GM12878 (cell line): Measurements from ENCODE around the gene DDR2. TPM values are rescaled to one million over a fixed set of nuclear protein-coding genes. Genes with fewer than 3 reads are reported as not detected.

Source experiments
- ATAC-seq: fragments of 200-7000 bp; cut with Tn5 transposase; 3 replicates; pipeline ENCODE4 v1.9.1; 2020; ENCODE audit warnings: mild to moderate bottlenecking, moderate library complexity
- BruUV-seq: library from RNA; stranded (reverse); fragments of 400-500 nt; replicated peaks from 2 replicates; lab custom pipeline; 2021; lab: Mats Ljungman, UMichigan
- CTCF ChIA-PET: fragments of 300-600 bp; sonication (Branson Sonifier 250); formaldehyde crosslinking; extraction: SDS; loops from one replicate; lab custom pipeline; 2021; ENCODE audit warnings: inconsistent platforms; lab: Yijun Ruan, JAX
- POLR2A ChIA-PET: fragments of 350-600 bp; formaldehyde crosslinking; extraction: SDS; loops from one replicate; lab custom pipeline; 2021; ENCODE audit warnings: inconsistent platforms; lab: Charles Lee
- RAD21 ChIA-PET: fragments of 300-600 bp; sonication (Branson Sonifier 250); formaldehyde crosslinking; loops from one replicate; lab custom pipeline; 2023; ENCODE audit warnings: antibody characterized with exemption; ENCODE audit not compliant: unreplicated experiment; lab: Charles Lee
- SMC1A ChIA-PET: fragments of 300-600 bp; sonication (Branson Sonifier 250); formaldehyde crosslinking; loops from one replicate; lab custom pipeline; 2023; ENCODE audit not compliant: unreplicated experiment, uncharacterized antibody; lab: Charles Lee
- DNase-seq: peaks from one replicate; pipeline ENCODE4 v3.0.0-alpha.2; 2011; ENCODE audit warnings: low read depth, low spot score
- FAIRE-seq: peaks from 3 replicates; lab custom pipeline; 2011; peaks lifted over from hg19 to GRCh38; lab: Jason Lieb, UNC
- H2AFZ ChIP-seq: 2 replicates; pipeline ENCODE4 v1.6.0; 2011; ENCODE audit warnings: low read depth, low read length, control low read depth; ENCODE audit not compliant: control insufficient read depth
- H3K27ac ChIP-seq: 2 replicates; pipeline ENCODE4 v1.5.1; 2011; ENCODE audit warnings: control low read depth; ENCODE audit not compliant: control insufficient read depth, insufficient read depth
- H3K27me3 ChIP-seq, 2 experiments: replicated peaks in 1 of 2; 2 replicates each; pipeline versions ENCODE4 v1.6.0 to v1.6.1; 2011; ENCODE audit warnings: low read length in 1 of 2; ENCODE audit not compliant: control insufficient read depth in 2 of 2, insufficient read depth in 2 of 2
- H3K36me3 ChIP-seq, 2 experiments: 2 replicates each; pipeline ENCODE4 v1.5.1; 2011; ENCODE audit warnings: low read length in 1 of 2; ENCODE audit not compliant: control insufficient read depth in 2 of 2, insufficient read depth in 2 of 2
- H3K4me1 ChIP-seq: 2 replicates; pipeline ENCODE4 v1.6.1; 2011; ENCODE audit warnings: mild to moderate bottlenecking, low read length, moderate library complexity, mixed read lengths; ENCODE audit not compliant: control insufficient read depth, insufficient read depth
- H3K4me2 ChIP-seq: 2 replicates; pipeline ENCODE4 v1.6.0; 2011; ENCODE audit warnings: control low read depth; ENCODE audit not compliant: control insufficient read depth, insufficient read depth
- H3K4me3 ChIP-seq: fragments of 200-600 bp; sonication (generic); 2 replicates; pipeline ENCODE4 v1.5.1; 2016
- H3K79me2 ChIP-seq: 2 replicates; pipeline ENCODE4 v1.6.0; 2011; ENCODE audit warnings: low read length; ENCODE audit not compliant: control insufficient read depth, insufficient read depth
- H3K9ac ChIP-seq: 2 replicates; pipeline ENCODE4 v1.8.0; 2011; ENCODE audit warnings: low read length, control low read depth, mixed read lengths; ENCODE audit not compliant: control insufficient read depth, insufficient read depth
- H3K9me3 ChIP-seq: replicated peaks from 3 replicates; pipeline ENCODE4 v1.5.1; 2011; ENCODE audit warnings: mild to moderate bottlenecking, low read length; ENCODE audit not compliant: control insufficient read depth, insufficient read depth
- H4K20me1 ChIP-seq: 2 replicates; pipeline ENCODE4 v1.6.0; 2011; ENCODE audit not compliant: control insufficient read depth, insufficient read depth
- KDM1A ChIP-seq: fragments of 200-600 bp; sonication (generic); IDR thresholded peaks from 2 replicates; pipeline ENCODE4 v1.6.1; 2016; ENCODE audit warnings: borderline replicate concordance
- MXI1 ChIP-seq: fragments of 150-350 bp; IDR thresholded peaks from 2 replicates; pipeline ENCODE4 v1.6.1; 2011; ENCODE audit warnings: low read depth, mild to moderate bottlenecking, inconsistent platforms, low read length, improper control_type of control experiment
- MYB ChIP-seq: fragments of 150-350 bp; IDR thresholded peaks from 2 replicates; pipeline ENCODE4 v1.6.1; 2014; ENCODE audit warnings: mild to moderate bottlenecking, low read depth, low read length, borderline replicate concordance
- NBN ChIP-seq: fragments of 450-650 bp; IDR thresholded peaks from 2 replicates; pipeline ENCODE4 v1.6.1; 2016
- RAD51 ChIP-seq: fragments of 450-650 bp; IDR thresholded peaks from 2 replicates; pipeline ENCODE4 v1.6.1; 2016; ENCODE audit warnings: moderate library complexity, mild to moderate bottlenecking, inconsistent platforms
- RCOR1 ChIP-seq: conservative IDR thresholded peaks from 2 replicates; pipeline ENCODE4 v1.6.1; 2012; ENCODE audit warnings: low read depth, low read length, improper control_type of control experiment
- RELA ChIP-seq: fragments of 450-650 bp; IDR thresholded peaks from 2 replicates; pipeline ENCODE4 v1.8.0; 2014; ENCODE audit warnings: borderline replicate concordance; ENCODE audit not compliant: partially characterized antibody
- SIX5 ChIP-seq: IDR thresholded peaks from 2 replicates; pipeline ENCODE4 v1.6.1; 2011; ENCODE audit warnings: mild to moderate bottlenecking, low read depth, low read length, moderate library complexity; ENCODE audit not compliant: severe bottlenecking
- STAT3 ChIP-seq: IDR thresholded peaks from 2 replicates; pipeline ENCODE4 v1.6.1; 2011; ENCODE audit warnings: low read depth, low read length, improper control_type of control experiment
- TAF1 ChIP-seq: IDR thresholded peaks from 2 replicates; pipeline ENCODE4 v1.6.1; 2011; ENCODE audit warnings: mild to moderate bottlenecking, low read depth, low read length, borderline replicate concordance
- YY1 ChIP-seq: IDR thresholded peaks from 2 replicates; pipeline ENCODE4 v1.6.1; 2011; ENCODE audit warnings: low read depth, mild to moderate bottlenecking, low read length
- ZZZ3 ChIP-seq: IDR thresholded peaks from 2 replicates; pipeline ENCODE4 v1.6.1; 2011; ENCODE audit warnings: low read depth; ENCODE audit not compliant: control insufficient read depth, insufficient read length
- WGBS: methylation state at CpG from one replicate; pipeline ENCODE4 v1.1.6; 2016; ENCODE audit warnings: low lambda C conversion rate; ENCODE audit not compliant: insufficient replicate concordance, insufficient coverage; ENCODE audit errors: missing lambda C conversion rate; 5-methylcytosine and 5-hydroxymethylcytosine counted together
- in situ Hi-C: fragments of 300-500 bp; cut with MboI; formaldehyde crosslinking; loops from 9 replicates; pipeline ENCODE4 v1.14.3; 2018; ENCODE audit warnings: mixed read lengths
- intact Hi-C: fragments of 100-400 bp; cut with micrococcal nuclease; formaldehyde crosslinking; loops from one replicate; pipeline ENCODE4 v1.14.2; 2022; ENCODE audit not compliant: unreplicated experiment
- polyA plus RNA-seq, 11 experiments: library from polyadenylated mRNA; depleted of rRNA in 4 of 11; unstranded in 6 of 11; stranded (reverse) in 5 of 11; fragments of >200 nt; fragmentation: Nextera tagmentation in 4 of 11; fragmentation: Illumina TruSeq in 1 of 11; extraction: Ambion mirVana in 4 of 11; extraction: Trizol in 1 of 11; gene quantifications; 1 replicate in 1 of 11; 2 replicates in 10 of 11; pipeline versions ENCODE4 v1.2.1 to v1.2.3, GENCODE V29; 2011 to 2016; ENCODE audit warnings: inconsistent platforms in 2 of 11, missing spikeins in 2 of 11, low read depth in 1 of 11
- total RNA-seq, 4 experiments: library from RNA; depleted of rRNA in 3 of 4; stranded (reverse); fragments of >200 nt in 3 of 4; fragmentation: Illumina TruSeq in 1 of 4; extraction: Trizol in 1 of 4; gene quantifications; 2 replicates each; pipeline versions ENCODE4 v1.2.1 to v1.2.3, GENCODE V29; 2013 to 2021
- TF ChIP-seq, protein P1 (sequence below): fragments of 450-650 bp; formaldehyde crosslinking; IDR thresholded peaks from 2 replicates; pipeline ENCODE4 v1.4.0; 2022; ENCODE audit warnings: mild to moderate bottlenecking, moderate library complexity
- TF ChIP-seq, protein P2 (sequence below): fragments of 450-650 bp; IDR thresholded peaks from 2 replicates; pipeline ENCODE4 v1.6.1; 2016; ENCODE audit warnings: mild to moderate bottlenecking

The DDR2 gene
- total and polyA plus RNA-seq, 10 of the 15 experiments (the other 5 are each of a cell fraction or from before 2014, with no cell fraction given): 1.9 to 8.8 (median 5.5) TPM

DNA sequence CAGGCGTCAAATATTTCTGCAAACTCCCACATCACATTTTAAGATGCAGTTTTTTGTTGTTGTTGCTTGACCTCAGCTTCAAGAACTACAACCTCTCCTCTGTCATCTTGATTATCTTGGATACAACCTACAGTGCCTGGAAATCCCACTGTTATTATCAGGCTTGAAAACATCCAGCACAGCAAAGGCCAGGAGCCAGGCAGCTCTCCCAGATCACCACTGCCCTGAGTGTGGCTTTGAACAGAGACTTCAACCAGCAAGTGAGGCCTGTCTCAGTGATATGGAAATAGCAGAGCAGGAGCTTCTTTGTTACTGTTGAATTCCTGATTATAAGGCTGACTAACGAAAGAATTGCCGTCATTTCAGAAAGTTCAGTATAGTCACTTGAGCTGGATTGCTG is 200.2 kb downstream of the DDR2 start (continued):
- TF ChIP-seq, protein P1, sequence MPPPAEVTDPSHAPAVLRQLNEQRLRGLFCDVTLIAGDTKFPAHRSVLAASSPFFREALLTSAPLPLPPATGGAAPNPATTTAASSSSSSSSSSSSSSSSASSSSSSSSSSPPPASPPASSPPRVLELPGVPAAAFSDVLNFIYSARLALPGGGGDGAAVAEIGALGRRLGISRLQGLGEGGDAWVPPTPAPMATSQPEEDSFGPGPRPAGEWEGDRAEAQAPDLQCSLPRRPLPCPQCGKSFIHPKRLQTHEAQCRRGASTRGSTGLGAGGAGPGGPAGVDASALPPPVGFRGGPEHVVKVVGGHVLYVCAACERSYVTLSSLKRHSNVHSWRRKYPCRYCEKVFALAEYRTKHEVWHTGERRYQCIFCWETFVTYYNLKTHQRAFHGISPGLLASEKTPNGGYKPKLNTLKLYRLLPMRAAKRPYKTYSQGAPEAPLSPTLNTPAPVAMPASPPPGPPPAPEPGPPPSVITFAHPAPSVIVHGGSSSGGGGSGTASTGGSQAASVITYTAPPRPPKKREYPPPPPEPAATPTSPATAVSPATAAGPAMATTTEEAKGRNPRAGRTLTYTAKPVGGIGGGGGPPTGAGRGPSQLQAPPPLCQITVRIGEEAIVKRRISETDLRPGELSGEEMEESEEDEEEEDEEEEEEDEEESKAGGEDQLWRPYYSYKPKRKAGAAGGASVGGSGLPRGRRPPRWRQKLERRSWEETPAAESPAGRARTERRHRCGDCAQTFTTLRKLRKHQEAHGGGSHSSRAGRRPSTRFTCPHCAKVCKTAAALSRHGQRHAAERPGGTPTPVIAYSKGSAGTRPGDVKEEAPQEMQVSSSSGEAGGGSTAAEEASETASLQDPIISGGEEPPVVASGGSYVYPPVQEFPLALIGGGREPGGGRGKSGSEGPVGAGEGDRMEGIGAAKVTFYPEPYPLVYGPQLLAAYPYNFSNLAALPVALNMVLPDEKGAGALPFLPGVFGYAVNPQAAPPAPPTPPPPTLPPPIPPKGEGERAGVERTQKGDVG: no peak
- TF ChIP-seq RAD51 (no peak), SIX5 (no peak), MXI1 (no peak), KDM1A (no peak)
- TF ChIP-seq, protein P2, sequence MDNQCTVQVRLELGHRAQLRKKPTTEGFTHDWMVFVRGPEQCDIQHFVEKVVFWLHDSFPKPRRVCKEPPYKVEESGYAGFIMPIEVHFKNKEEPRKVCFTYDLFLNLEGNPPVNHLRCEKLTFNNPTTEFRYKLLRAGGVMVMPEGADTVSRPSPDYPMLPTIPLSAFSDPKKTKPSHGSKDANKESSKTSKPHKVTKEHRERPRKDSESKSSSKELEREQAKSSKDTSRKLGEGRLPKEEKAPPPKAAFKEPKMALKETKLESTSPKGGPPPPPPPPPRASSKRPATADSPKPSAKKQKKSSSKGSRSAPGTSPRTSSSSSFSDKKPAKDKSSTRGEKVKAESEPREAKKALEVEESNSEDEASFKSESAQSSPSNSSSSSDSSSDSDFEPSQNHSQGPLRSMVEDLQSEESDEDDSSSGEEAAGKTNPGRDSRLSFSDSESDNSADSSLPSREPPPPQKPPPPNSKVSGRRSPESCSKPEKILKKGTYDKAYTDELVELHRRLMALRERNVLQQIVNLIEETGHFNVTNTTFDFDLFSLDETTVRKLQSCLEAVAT: no peak

DNA sequence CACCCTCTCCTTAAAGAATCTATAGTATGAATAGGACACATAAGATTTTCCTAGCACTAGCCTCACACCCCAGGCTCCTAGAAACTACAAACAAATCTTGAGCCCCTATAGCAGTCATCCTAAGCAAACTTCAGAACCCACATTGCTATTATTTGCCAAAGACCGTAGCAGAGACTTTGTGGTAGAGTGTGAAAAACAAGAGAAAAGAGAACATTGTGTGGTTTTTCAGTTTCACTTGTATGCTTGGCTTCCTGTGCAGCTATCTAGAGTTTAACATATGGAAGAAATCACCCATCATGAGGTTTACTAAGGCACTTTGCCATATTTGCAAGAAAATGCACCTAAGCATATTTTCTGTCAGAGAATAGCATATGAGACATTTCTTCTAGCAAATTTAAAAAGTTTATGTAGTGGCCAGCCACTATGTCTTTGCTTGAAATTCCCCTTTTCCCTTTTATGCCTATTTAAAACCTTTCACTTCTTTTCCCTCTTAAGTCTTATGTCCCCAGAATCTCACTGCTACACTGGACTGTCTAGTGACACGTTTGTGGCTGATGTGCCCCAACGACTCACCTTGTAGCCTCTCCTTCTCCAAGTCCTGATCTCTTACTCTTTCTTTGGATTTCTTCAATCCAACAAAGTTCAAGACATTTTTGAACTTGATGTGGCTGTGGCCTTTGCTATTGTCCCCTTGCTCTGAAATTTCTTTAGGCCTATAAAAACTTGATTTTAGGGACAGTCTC is 203.1 kb downstream of the DDR2 start:
- no TSS peak for BruUV-seq
- H4K20me1 ChIP-seq: no peaks in the 10 kb centered on the region
- ATAC-seq (peak; percentile 91), DNase-seq (peak; percentile 61), FAIRE-seq (peak; percentile 86)
- WGBS: 0% methylated on average over 3 of the region's 3 CpGs
- H3K4me1 ChIP-seq: peaks cover 20% of the 10 kb centered on the region
- in situ Hi-C loops (no loop called here), intact Hi-C loops (no loop called here)
- no peaks in the 10 kb centered on the region for H3K27me3 ChIP-seq
- no peak overlapping the region for H3K4me3 ChIP-seq
- SMC1A ChIA-PET: interaction anchor here (2.1 kb wide), 1 partner anchor 18 kb away, joined by 9 read pairs; no protein-coding TSS in a partner anchor
- POLR2A ChIA-PET: interaction anchor here (0.7 kb wide), 1 partner anchor 874 kb away, joined by 4 read pairs; no protein-coding TSS in a partner anchor
- H3K9me3 ChIP-seq: peaks cover 22% of the 10 kb centered on the region
- H3K4me2 ChIP-seq: peak overlapping the region; percentile 39; the same call in 1 of the 2 replicates
- RAD21 ChIA-PET: no interaction called here
- CTCF ChIA-PET: interaction anchor here (3.1 to 3.4 kb wide), 2 partner anchors 12 to 18 kb away, joined by 12 to 23 read pairs; no protein-coding TSS in a partner anchor
- H3K27ac ChIP-seq: no peak overlapping the region; the same call in 1 of the 2 replicates
- H3K36me3 ChIP-seq: no peaks in the 10 kb centered on the region
- H2AFZ ChIP-seq: no peak overlapping the region
- no peak overlapping the region for H3K9ac ChIP-seq
- H3K79me2 ChIP-seq: no peaks in the 10 kb centered on the region
- TF ChIP-seq, protein P2: no peak
- TF ChIP-seq YY1 (no peak), NBN (no peak), TAF1 (no peak), STAT3 (no peak), MYB (no peak), RELA (no peak), RCOR1 (no peak), ZZZ3 (no peak)
